GM12892 (cell line): ENCODE data around the gene PTRH1.

Experiments
- POLR2A ChIP-seq: IDR thresholded peaks from 2 replicates; pipeline ENCODE4 v1.6.1; 2011; ENCODE audit warnings: low read depth, low read length, control low read depth
- POLR2AphosphoS5 ChIP-seq: IDR thresholded peaks from 2 replicates; pipeline ENCODE4 v1.6.1; 2011; ENCODE audit warnings: low read depth, low read length, control low read depth
- TAF1 ChIP-seq: IDR thresholded peaks from 2 replicates; pipeline ENCODE4 v1.6.1; 2011; ENCODE audit warnings: low read depth, mild to moderate bottlenecking, control low read depth, low read length, borderline replicate concordance

DNA sequence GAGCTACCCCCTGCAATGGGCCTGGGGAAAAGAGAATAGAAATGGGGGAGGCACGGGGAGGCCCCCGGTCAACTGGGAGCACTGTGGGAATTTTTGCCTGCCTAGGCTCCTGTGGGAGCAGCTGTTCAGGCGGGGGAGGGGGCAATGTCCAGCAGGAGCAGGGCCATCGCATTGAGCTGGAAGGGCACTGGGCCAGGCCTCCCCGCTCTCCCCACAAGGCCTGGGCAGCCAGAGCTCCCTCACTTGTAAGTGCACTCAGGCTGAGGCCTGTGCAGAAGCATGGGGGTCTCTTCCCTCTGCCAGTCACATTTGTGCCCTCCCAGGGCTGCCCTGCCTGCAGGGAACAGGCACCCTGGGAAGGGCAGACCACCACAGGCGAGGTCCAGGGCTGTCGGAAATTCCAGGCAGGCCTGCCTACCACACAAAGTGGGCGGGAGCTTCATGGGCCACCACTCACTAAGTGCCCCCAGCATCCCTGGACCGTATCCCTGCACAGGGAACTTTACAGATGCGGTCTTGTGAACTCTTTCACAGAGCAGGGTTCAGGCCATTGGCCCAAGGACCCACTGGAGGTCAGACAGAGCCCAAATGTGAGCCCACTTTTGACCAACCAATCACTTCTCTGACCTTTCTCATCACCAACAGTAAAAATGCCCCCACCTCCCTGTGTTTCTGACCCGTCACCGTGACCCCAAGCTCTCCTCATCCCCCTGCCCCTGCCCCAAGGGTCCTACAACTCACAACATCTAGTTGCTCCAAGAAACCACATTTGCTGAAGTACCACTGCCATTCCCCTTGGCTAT lies 9.7 kb downstream of the PTRH1 start:
- TF ChIP-seq POLR2A: no peak
- no peak for TF ChIP-seq TAF1
- TF ChIP-seq POLR2AphosphoS5: no peak
